WERI-Rb-1 (cell line): Measurements from ENCODE around the gene ERCC6L2.

Experiments
- DNase-seq: peaks from one replicate; pipeline ENCODE4 v3.0.0-alpha.2; 2020
- H3K27ac ChIP-seq: fragments of 250-450 bp; sonication (Bioruptor Pico); 2 replicates; pipeline ENCODE4 v1.5.1; 2020; ENCODE audit warnings: mild to moderate bottlenecking, moderate library complexity
- H3K27me3 ChIP-seq: fragments of 250-450 bp; sonication (Bioruptor Pico); 2 replicates; pipeline ENCODE4 v1.5.1; 2021; ENCODE audit warnings: mild to moderate bottlenecking, low read depth, moderate library complexity; ENCODE audit not compliant: insufficient read depth, severe bottlenecking
- H3K36me3 ChIP-seq: fragments of 250-450 bp; sonication (Bioruptor Pico); 2 replicates; pipeline ENCODE4 v1.5.1; 2020; ENCODE audit warnings: mild to moderate bottlenecking, moderate library complexity
- H3K4me3 ChIP-seq: 2 replicates; pipeline ENCODE4 v1.5.1; 2011; ENCODE audit warnings: low read depth, mild to moderate bottlenecking, control low read depth, low read length
- H3K9me3 ChIP-seq: fragments of 250-450 bp; sonication (Bioruptor Pico); 2 replicates; pipeline ENCODE4 v1.5.1; 2021; ENCODE audit warnings: mild to moderate bottlenecking, moderate library complexity; ENCODE audit not compliant: severe bottlenecking
- TF ChIP-seq, protein P1 (sequence below): IDR thresholded peaks from 2 replicates; pipeline ENCODE4 v1.5.1; 2011; ENCODE audit warnings: low read depth, mild to moderate bottlenecking, control low read depth, inconsistent platforms, low read length

Gene ERCC6L2, protein sequence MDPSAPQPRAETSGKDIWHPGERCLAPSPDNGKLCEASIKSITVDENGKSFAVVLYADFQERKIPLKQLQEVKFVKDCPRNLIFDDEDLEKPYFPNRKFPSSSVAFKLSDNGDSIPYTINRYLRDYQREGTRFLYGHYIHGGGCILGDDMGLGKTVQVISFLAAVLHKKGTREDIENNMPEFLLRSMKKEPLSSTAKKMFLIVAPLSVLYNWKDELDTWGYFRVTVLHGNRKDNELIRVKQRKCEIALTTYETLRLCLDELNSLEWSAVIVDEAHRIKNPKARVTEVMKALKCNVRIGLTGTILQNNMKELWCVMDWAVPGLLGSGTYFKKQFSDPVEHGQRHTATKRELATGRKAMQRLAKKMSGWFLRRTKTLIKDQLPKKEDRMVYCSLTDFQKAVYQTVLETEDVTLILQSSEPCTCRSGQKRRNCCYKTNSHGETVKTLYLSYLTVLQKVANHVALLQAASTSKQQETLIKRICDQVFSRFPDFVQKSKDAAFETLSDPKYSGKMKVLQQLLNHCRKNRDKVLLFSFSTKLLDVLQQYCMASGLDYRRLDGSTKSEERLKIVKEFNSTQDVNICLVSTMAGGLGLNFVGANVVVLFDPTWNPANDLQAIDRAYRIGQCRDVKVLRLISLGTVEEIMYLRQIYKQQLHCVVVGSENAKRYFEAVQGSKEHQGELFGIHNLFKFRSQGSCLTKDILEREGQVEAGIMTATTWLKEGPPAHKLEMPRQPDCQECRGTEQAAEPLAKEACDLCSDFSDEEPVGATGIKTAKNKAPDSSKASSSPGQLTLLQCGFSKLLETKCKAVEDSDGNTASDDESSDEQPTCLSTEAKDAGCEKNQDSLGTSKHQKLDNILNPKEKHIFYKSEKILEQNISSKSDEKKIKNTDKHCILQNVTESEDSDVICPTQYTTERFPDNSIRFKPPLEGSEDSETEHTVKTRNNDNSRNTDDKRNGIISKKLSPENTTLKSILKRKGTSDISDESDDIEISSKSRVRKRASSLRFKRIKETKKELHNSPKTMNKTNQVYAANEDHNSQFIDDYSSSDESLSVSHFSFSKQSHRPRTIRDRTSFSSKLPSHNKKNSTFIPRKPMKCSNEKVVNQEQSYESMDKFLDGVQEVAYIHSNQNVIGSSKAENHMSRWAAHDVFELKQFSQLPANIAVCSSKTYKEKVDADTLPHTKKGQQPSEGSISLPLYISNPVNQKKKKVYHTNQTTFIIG (N-terminal part only)

GRCh38 chr9:95875305-95876137 lies at the start of gene ERCC6L2:
ERCC6L2 (plus strand) TSS chr9:95875691; CDS start chr9:95876039, 348 bp downstream.
- no peaks in the 10 kb centered on the region for H3K27me3 ChIP-seq
- DNase-seq = peak; percentile 99
- TF ChIP-seq, protein P1, sequence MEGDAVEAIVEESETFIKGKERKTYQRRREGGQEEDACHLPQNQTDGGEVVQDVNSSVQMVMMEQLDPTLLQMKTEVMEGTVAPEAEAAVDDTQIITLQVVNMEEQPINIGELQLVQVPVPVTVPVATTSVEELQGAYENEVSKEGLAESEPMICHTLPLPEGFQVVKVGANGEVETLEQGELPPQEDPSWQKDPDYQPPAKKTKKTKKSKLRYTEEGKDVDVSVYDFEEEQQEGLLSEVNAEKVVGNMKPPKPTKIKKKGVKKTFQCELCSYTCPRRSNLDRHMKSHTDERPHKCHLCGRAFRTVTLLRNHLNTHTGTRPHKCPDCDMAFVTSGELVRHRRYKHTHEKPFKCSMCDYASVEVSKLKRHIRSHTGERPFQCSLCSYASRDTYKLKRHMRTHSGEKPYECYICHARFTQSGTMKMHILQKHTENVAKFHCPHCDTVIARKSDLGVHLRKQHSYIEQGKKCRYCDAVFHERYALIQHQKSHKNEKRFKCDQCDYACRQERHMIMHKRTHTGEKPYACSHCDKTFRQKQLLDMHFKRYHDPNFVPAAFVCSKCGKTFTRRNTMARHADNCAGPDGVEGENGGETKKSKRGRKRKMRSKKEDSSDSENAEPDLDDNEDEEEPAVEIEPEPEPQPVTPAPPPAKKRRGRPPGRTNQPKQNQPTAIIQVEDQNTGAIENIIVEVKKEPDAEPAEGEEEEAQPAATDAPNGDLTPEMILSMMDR = no peak
- no peak within 1 kb of the TSS for H3K27ac ChIP-seq
- peaks cover 2% of the 10 kb centered on the region for H3K36me3 ChIP-seq
- H3K9me3 ChIP-seq = no peaks in the 10 kb centered on the region
- H3K4me3 ChIP-seq = no peak within 1 kb of the TSS

- no peak overlapping the region for H3K4me3 ChIP-seq
- DNase-seq = no peak
- H3K27ac ChIP-seq = no peak overlapping the region
- no peaks in the 10 kb centered on the region for H3K36me3 ChIP-seq
- TF ChIP-seq, protein P1 = no peak
- H3K27me3 ChIP-seq = no peaks in the 10 kb centered on the region
- no peaks in the 10 kb centered on the region for H3K9me3 ChIP-seq
Measured at GRCh38 chr9:95826183-95826838, 49.2 kb upstream of the ERCC6L2 start.

DNA sequence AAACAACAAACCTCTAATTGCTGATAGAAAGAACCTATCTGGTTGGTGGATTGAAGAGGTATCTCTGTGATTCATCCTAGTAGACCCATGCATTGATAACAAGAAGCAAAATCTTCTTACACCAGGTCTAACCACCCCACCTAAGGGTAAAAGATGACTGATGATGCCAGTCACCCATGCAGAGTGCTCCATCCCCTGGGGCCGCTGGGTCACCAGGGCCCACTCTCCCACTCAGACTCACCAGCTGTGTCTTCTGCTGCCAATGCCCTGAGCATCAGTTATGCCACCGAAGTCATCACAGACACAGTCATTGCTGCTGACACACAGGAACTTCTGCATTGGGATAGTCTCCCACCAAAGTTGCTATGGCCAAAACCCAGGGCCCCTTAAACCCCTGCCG lies 44.7 kb upstream of the ERCC6L2 start:
- H3K9me3 ChIP-seq = no peaks in the 10 kb centered on the region
- DNase-seq = no peak
- no peak overlapping the region for H3K4me3 ChIP-seq
- H3K27me3 ChIP-seq = no peaks in the 10 kb centered on the region
- TF ChIP-seq, protein P1 = no peak
- no peaks in the 10 kb centered on the region for H3K36me3 ChIP-seq
- no peak overlapping the region for H3K27ac ChIP-seq

- no peak overlapping the region for H3K27ac ChIP-seq
- no peaks in the 10 kb centered on the region for H3K27me3 ChIP-seq
- no peaks in the 10 kb centered on the region for H3K36me3 ChIP-seq
- TF ChIP-seq, protein P1 = no peak
- no peaks in the 10 kb centered on the region for H3K9me3 ChIP-seq
- H3K4me3 ChIP-seq = no peak overlapping the region
- no peak for DNase-seq
Measured at GRCh38 chr9:95831810-95832209, 43.7 kb upstream of the ERCC6L2 start.
